H1 (cell line): ENCODE measurements around the gene SGPP2. TPM values are rescaled to one million over a fixed set of nuclear protein-coding genes. Genes with fewer than 3 reads are reported as not detected.

Source experiments
- CTCF ChIA-PET: fragments of 300-600 bp; sonication (Branson Sonifier 250); formaldehyde crosslinking; loops from one replicate; lab custom pipeline; 2021; ENCODE audit not compliant: partially characterized antibody; lab: Charles Lee
- POLR2A ChIA-PET: fragments of 300-600 bp; sonication (Branson Sonifier 250); formaldehyde crosslinking; loops from one replicate; lab custom pipeline; 2021; ENCODE audit warnings: inconsistent platforms; ENCODE audit not compliant: partially characterized antibody; lab: Charles Lee
- DNase-seq, 2 experiments: peaks; one replicate each; pipeline versions ENCODE4 v3.0.0 to v3.0.0-alpha.2; 2010 to 2022; ENCODE audit warnings: low spot score in 2 of 2, low read depth in 1 of 2, mixed read lengths in 1 of 2
- FAIRE-seq: peaks from 2 replicates; lab custom pipeline; 2011; peaks lifted over from hg19 to GRCh38; lab: Jason Lieb, UNC
- H2AFZ ChIP-seq: 2 replicates; pipeline ENCODE4 v1.8.1; 2012; ENCODE audit warnings: low read length, inconsistent platforms
- H2AK5ac ChIP-seq: 2 replicates; pipeline ENCODE4 v1.6.1; 2013; ENCODE audit warnings: low read depth, low read length
- H2BK120ac ChIP-seq: replicated peaks from 2 replicates; pipeline ENCODE3; 2013; ENCODE audit warnings: low read depth, low read length, inconsistent platforms
- H2BK12ac ChIP-seq: 2 replicates; pipeline ENCODE4 v1.6.1; 2013; ENCODE audit warnings: low read depth, low read length
- H2BK15ac ChIP-seq: 2 replicates; pipeline ENCODE4 v1.6.1; 2013; ENCODE audit warnings: low read length
- H2BK20ac ChIP-seq: 2 replicates; pipeline ENCODE4 v1.6.1; 2013; ENCODE audit warnings: low read length
- H2BK5ac ChIP-seq: 2 replicates; pipeline ENCODE4 v1.6.1; 2013; ENCODE audit warnings: low read depth, low read length
- H3K14ac ChIP-seq: 2 replicates; pipeline ENCODE4 v1.6.1; 2013; ENCODE audit warnings: inconsistent platforms; ENCODE audit not compliant: insufficient read length
- H3K18ac ChIP-seq: 2 replicates; pipeline ENCODE4 v1.6.1; 2013; ENCODE audit warnings: low read length; ENCODE audit errors: extremely low read depth
- H3K23ac ChIP-seq: 2 replicates; pipeline ENCODE4 v1.6.1; 2013; ENCODE audit warnings: inconsistent platforms; ENCODE audit not compliant: insufficient read length
- H3K23me2 ChIP-seq: 2 replicates; pipeline ENCODE4 v1.6.1; 2013; ENCODE audit warnings: low read depth, low read length
- H3K27ac ChIP-seq: 2 replicates; pipeline ENCODE4 v1.6.1; 2011; ENCODE audit warnings: low read depth, low read length, inconsistent platforms
- H3K27me3 ChIP-seq, 4 experiments: replicated peaks in 1 of 4; 1 replicate in 1 of 4; 2 replicates in 3 of 4; pipeline versions ENCODE4 v1.6.1 to v1.8.1; 2011 to 2013; ENCODE audit warnings: low read length in 3 of 4, mild to moderate bottlenecking in 3 of 4, inconsistent platforms in 2 of 4, mixed read lengths in 2 of 4, moderate library complexity in 1 of 4; ENCODE audit not compliant: control insufficient read depth in 3 of 4, insufficient read depth in 3 of 4; ENCODE audit errors: extremely low read depth in 1 of 4
- H3K36me3 ChIP-seq, 4 experiments: 2 replicates each; pipeline versions ENCODE4 v1.6.1 to v1.8.1; 2011 to 2013; ENCODE audit warnings: mild to moderate bottlenecking in 4 of 4, low read length in 3 of 4, moderate library complexity in 2 of 4, control low read depth in 1 of 4, inconsistent platforms in 1 of 4; ENCODE audit not compliant: insufficient read depth in 4 of 4, control insufficient read depth in 2 of 4
- H3K4ac ChIP-seq: replicated peaks from 2 replicates; pipeline ENCODE3; 2013; ENCODE audit warnings: low read length, low read depth, mixed read lengths, inconsistent platforms; ENCODE audit not compliant: insufficient read length
- H3K4me1 ChIP-seq, 4 experiments: replicated peaks in 1 of 4; 1 replicate in 1 of 4; 2 replicates in 3 of 4; pipeline versions ENCODE4 v1.6.1 to v1.8.1; 2011 to 2013; ENCODE audit warnings: low read length in 3 of 4, inconsistent platforms in 2 of 4, mixed read lengths in 1 of 4; ENCODE audit not compliant: insufficient read depth in 4 of 4, control insufficient read depth in 3 of 4
- H3K4me2 ChIP-seq, 2 experiments: 2 replicates each; pipeline versions ENCODE4 v1.6.1 to v1.8.1; 2011 to 2013; ENCODE audit warnings: low read depth in 2 of 2, low read length in 2 of 2, control low read depth in 1 of 2, inconsistent platforms in 1 of 2, mild to moderate bottlenecking in 1 of 2; ENCODE audit not compliant: insufficient read depth in 1 of 2
- H3K4me3 ChIP-seq, 4 experiments: fragments of 200-600, 300-600 bp in 1 of 4; sonication (generic), shearing (Covaris generic), sonication (Bioruptor Twin) in 1 of 4; 2 replicates each; pipeline versions ENCODE4 v1.5.1 to v1.8.1; 2011 to 2016; ENCODE audit warnings: low read length in 4 of 4, low read depth in 3 of 4, control low read depth in 2 of 4, inconsistent platforms in 2 of 4, mild to moderate bottlenecking in 2 of 4, mixed read lengths in 1 of 4, moderate library complexity in 1 of 4; ENCODE audit not compliant: insufficient read depth in 2 of 4; ENCODE audit errors: extremely low read depth in 1 of 4
- H3K56ac ChIP-seq: replicated peaks from 2 replicates; pipeline ENCODE3; 2013; ENCODE audit warnings: low read depth, mild to moderate bottlenecking, mixed read lengths, low read length, inconsistent platforms; ENCODE audit not compliant: insufficient read length
- H3K79me1 ChIP-seq: 2 replicates; pipeline ENCODE4 v1.6.1; 2013; ENCODE audit warnings: low read depth, low read length, control low read depth
- H3K79me2 ChIP-seq, 2 experiments: 2 replicates each; pipeline versions ENCODE4 v1.6.1 to v1.8.1; 2012 to 2013; ENCODE audit warnings: low read length in 2 of 2, mild to moderate bottlenecking in 2 of 2, inconsistent platforms in 1 of 2; ENCODE audit not compliant: insufficient read depth in 2 of 2, control insufficient read depth in 1 of 2
- H3K9ac ChIP-seq, 4 experiments: replicated peaks in 1 of 4; 1 replicate in 1 of 4; 2 replicates in 3 of 4; pipeline versions ENCODE4 v1.6.1 to v1.8.1; 2011 to 2013; ENCODE audit warnings: low read depth in 3 of 4, low read length in 3 of 4, control low read depth in 2 of 4, mild to moderate bottlenecking in 2 of 4, moderate library complexity in 2 of 4, inconsistent platforms in 1 of 4; ENCODE audit errors: extremely low read depth in 1 of 4
- H3K9me3 ChIP-seq, 2 experiments: 2 replicates each; pipeline versions ENCODE4 v1.6.1 to v1.8.1; 2012 to 2013; ENCODE audit warnings: mild to moderate bottlenecking in 2 of 2, moderate library complexity in 2 of 2, control low read depth in 1 of 2, inconsistent platforms in 1 of 2, low read depth in 1 of 2, low read length in 1 of 2, mixed read lengths in 1 of 2; ENCODE audit not compliant: insufficient read depth in 2 of 2
- H4K20me1 ChIP-seq, 2 experiments: replicated peaks in 1 of 2; 2 replicates each; pipeline versions ENCODE3 to v1.8.1; 2011 to 2013; ENCODE audit warnings: inconsistent platforms in 2 of 2, low read length in 2 of 2, mild to moderate bottlenecking in 1 of 2; ENCODE audit not compliant: insufficient read depth in 2 of 2, control insufficient read depth in 1 of 2
- H4K5ac ChIP-seq: 2 replicates; pipeline ENCODE4 v1.6.1; 2013; ENCODE audit warnings: low read length, low read depth, mixed read lengths, inconsistent platforms; ENCODE audit not compliant: insufficient read length
- H4K8ac ChIP-seq: 2 replicates; pipeline ENCODE4 v1.8.0; 2013; ENCODE audit warnings: mild to moderate bottlenecking, moderate library complexity, low read length, inconsistent platforms; ENCODE audit not compliant: insufficient read depth; ENCODE audit errors: extremely low read depth
- H4K91ac ChIP-seq: replicated peaks from 2 replicates; pipeline ENCODE3; 2013; ENCODE audit warnings: low read length, mixed read lengths, inconsistent platforms; ENCODE audit not compliant: insufficient read length
- ATF3 ChIP-seq: IDR thresholded peaks from 2 replicates; pipeline ENCODE4 v1.6.1; 2011; ENCODE audit warnings: low read depth, mild to moderate bottlenecking, low read length; ENCODE audit not compliant: insufficient read depth
- CBX8 ChIP-seq: fragments of 300-800, 300-1000 bp; sonication (generic); IDR thresholded peaks from 2 replicates; pipeline ENCODE4 v1.7.1; 2016; ENCODE audit warnings: low read depth, low read length, borderline replicate concordance
- CHD1 ChIP-seq: IDR thresholded peaks from 2 replicates; pipeline ENCODE4 v1.6.1; 2012; ENCODE audit warnings: low read depth, low read length, improper control_type of control experiment
- EGR1 ChIP-seq: IDR thresholded peaks from 2 replicates; pipeline ENCODE4 v1.6.1; 2011; ENCODE audit warnings: low read depth, low read length, borderline replicate concordance
- POU5F1 ChIP-seq: IDR thresholded peaks from 2 replicates; pipeline ENCODE4 v1.6.1; 2011; ENCODE audit warnings: low read depth, mild to moderate bottlenecking, low read length, moderate library complexity
- SIN3A ChIP-seq, 2 experiments: IDR thresholded peaks in 1 of 2; conservative IDR thresholded peaks in 1 of 2; 2 replicates each; pipeline ENCODE4 v1.6.1; 2011 to 2012; ENCODE audit warnings: low read length in 2 of 2, improper control_type of control experiment in 1 of 2, low read depth in 1 of 2, mild to moderate bottlenecking in 1 of 2
- SIX5 ChIP-seq: IDR thresholded peaks from 2 replicates; pipeline ENCODE4 v1.6.1; 2011; ENCODE audit warnings: mild to moderate bottlenecking, low read depth, low read length
- SRF ChIP-seq: IDR thresholded peaks from 2 replicates; pipeline ENCODE4 v1.6.1; 2011; ENCODE audit warnings: mild to moderate bottlenecking, low read depth, low read length, moderate library complexity
- SUZ12 ChIP-seq: fragments of 200-600 bp; sonication (generic); IDR thresholded peaks from 2 replicates; pipeline ENCODE4 v1.6.1; 2012; ENCODE audit warnings: mild to moderate bottlenecking, inconsistent platforms, low read length, moderate library complexity, mixed read lengths
- TBP ChIP-seq: IDR thresholded peaks from 2 replicates; pipeline ENCODE4 v1.6.1; 2011; ENCODE audit warnings: low read depth, low read length, improper control_type of control experiment
- polyA plus RNA-seq, 7 experiments: library from polyadenylated mRNA; depleted of rRNA in 3 of 7; stranded (reverse) in 5 of 7; unstranded in 2 of 7; fragments of >200 nt in 5 of 7; fragments of 200-250 nt in 2 of 7; gene quantifications; 1 replicate in 5 of 7; 2 replicates in 1 of 7; 4 replicates in 1 of 7; pipeline versions ENCODE4 v1.2.1 to v1.2.3, GENCODE V29; 2011 to 2013; ENCODE audit warnings: missing spikeins in 2 of 7, mixed read lengths in 2 of 7
- total RNA-seq: library from RNA; stranded (reverse); fragmentation: NEBNext Ultra II Directional; extraction: Animal tissue kit (Norgen Biotek cat#: 25700); gene quantifications from 2 replicates; pipeline ENCODE4 v1.2.1, GENCODE V29; 2021
- TF ChIP-seq, protein P1 (sequence below): IDR thresholded peaks from 2 replicates; pipeline ENCODE4 v1.6.1; 2011; ENCODE audit warnings: low read length, improper control_type of control experiment
- TF ChIP-seq, protein P2 (sequence below): IDR thresholded peaks from 2 replicates; pipeline ENCODE4 v1.6.1; 2012; ENCODE audit warnings: low read length, inconsistent platforms

SGPP2 gene
- total and polyA plus RNA-seq, 2 of the 8 experiments (the other 6 are each of a cell fraction or from before 2014, with no cell fraction given) = 0.29 TPM; not detected in 1

GRCh38 chr2:222479859-222480258 lies 55.5 kb downstream of the SGPP2 start:
- ChIA-PET CTCF (interaction anchor here (1.3 to 2.6 kb wide), 2 partner anchors 12 to 81 kb away, joined by 3 to 8 read pairs; no protein-coding TSS in a partner anchor), POLR2A (no interaction called here)
- peaks cover 3 to 11% (median 4%) of the 10 kb centered on the region in 4 experiments; a peak in 4 of 7 replicates for H3K27me3 ChIP-seq
- TF ChIP-seq POU5F1 (no peak), CBX8 (no peak), CHD1 (no peak), TBP (no peak), SRF (no peak), SIX5 (no peak), EGR1 (no peak), ATF3 (no peak), SIN3A (conservative IDR thresholded peaks at IDR 0.05 in 1 of 2, IDR thresholded peaks at IDR 0.05 in 1 of 2; ENCODE audit: low read depth in 1 of 2, low read length in 2 of 2) (no peak), SUZ12 (no peak)
- TF ChIP-seq, protein P1, sequence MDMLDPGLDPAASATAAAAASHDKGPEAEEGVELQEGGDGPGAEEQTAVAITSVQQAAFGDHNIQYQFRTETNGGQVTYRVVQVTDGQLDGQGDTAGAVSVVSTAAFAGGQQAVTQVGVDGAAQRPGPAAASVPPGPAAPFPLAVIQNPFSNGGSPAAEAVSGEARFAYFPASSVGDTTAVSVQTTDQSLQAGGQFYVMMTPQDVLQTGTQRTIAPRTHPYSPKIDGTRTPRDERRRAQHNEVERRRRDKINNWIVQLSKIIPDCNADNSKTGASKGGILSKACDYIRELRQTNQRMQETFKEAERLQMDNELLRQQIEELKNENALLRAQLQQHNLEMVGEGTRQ = no peak
- TF ChIP-seq, protein P2, sequence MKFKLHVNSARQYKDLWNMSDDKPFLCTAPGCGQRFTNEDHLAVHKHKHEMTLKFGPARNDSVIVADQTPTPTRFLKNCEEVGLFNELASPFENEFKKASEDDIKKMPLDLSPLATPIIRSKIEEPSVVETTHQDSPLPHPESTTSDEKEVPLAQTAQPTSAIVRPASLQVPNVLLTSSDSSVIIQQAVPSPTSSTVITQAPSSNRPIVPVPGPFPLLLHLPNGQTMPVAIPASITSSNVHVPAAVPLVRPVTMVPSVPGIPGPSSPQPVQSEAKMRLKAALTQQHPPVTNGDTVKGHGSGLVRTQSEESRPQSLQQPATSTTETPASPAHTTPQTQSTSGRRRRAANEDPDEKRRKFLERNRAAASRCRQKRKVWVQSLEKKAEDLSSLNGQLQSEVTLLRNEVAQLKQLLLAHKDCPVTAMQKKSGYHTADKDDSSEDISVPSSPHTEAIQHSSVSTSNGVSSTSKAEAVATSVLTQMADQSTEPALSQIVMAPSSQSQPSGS = no peak

More at GRCh38 chr2:222479859-222480258, 55.5 kb downstream of the SGPP2 start:
- Histone ChIP-seq H3K79me1 (no peaks in the 10 kb centered on the region), H4K91ac (no peak overlapping the region), H3K56ac (no peak overlapping the region), H2BK12ac (no peak overlapping the region), H2BK5ac (no peak overlapping the region), H3K4me2 (no peak overlapping the region), H3K23ac (no peak overlapping the region), H3K79me2 (no peaks in the 10 kb centered on the region), H2BK20ac (no peak overlapping the region), H3K4me1 (peaks cover 0 to 4% (median 0%) of the 10 kb centered on the region in 4 experiments; a peak in 2 of 7 replicates), H3K9me3 (no peaks in the 10 kb centered on the region), H3K14ac (no peak overlapping the region), H2AFZ (no peak overlapping the region), H4K8ac (no peak overlapping the region), H3K9ac (no peak overlapping the region), H2BK120ac (no peak overlapping the region), H3K27ac (no peak overlapping the region), H3K36me3 (no peaks in the 10 kb centered on the region), H2BK15ac (no peak overlapping the region), H2AK5ac (no peak overlapping the region), H4K20me1 (no peaks in the 10 kb centered on the region), H3K4me3 (no peak overlapping the region), H3K4ac (no peak overlapping the region), H4K5ac (no peak overlapping the region), H3K18ac (no peak overlapping the region), H3K23me2 (no peaks in the 10 kb centered on the region)
- FAIRE-seq (no peak), DNase-seq (no peak)
